PC-9 (cell line): Measurements from ENCODE around the gene C21orf58. TPM values are rescaled to one million over a fixed set of nuclear protein-coding genes. Genes with fewer than 3 reads are reported as not detected.

Experiments used
- BruUV-seq: library from RNA; stranded (reverse); fragments of 400-500 nt; replicated peaks from 2 replicates; lab custom pipeline; 2021; lab: Mats Ljungman, UMichigan
- CTCF ChIA-PET: fragments of 300-600 bp; sonication (Branson Sonifier 250); formaldehyde crosslinking; loops from one replicate; lab custom pipeline; 2022; ENCODE audit warnings: antibody characterized with exemption; lab: Charles Lee
- POLR2A ChIA-PET: fragments of 300-600 bp; sonication (Branson Sonifier 250); formaldehyde crosslinking; loops from one replicate; lab custom pipeline; 2022; ENCODE audit warnings: antibody characterized with exemption; ENCODE audit not compliant: unreplicated experiment; lab: Charles Lee
- DNase-seq, 2 experiments: peaks; one replicate each; pipeline versions ENCODE4 v3.0.0 to v3.0.0-alpha.2; 2015 to 2022; ENCODE audit warnings: mixed read lengths in 1 of 2
- H2AFZ ChIP-seq: fragments of 200-600 bp; sonication (generic); 2 replicates; pipeline ENCODE4 v1.8.1; 2017; ENCODE audit warnings: antibody characterized with exemption
- H3F3A ChIP-seq: fragments of 200-600 bp; sonication (generic); 2 replicates; pipeline ENCODE4 v1.8.1; 2017; ENCODE audit warnings: antibody characterized with exemption, mild to moderate bottlenecking, low read depth; ENCODE audit not compliant: insufficient read depth
- H3K27ac ChIP-seq: fragments of 200-600 bp; sonication (generic); 2 replicates; pipeline ENCODE4 v1.6.1; 2016; ENCODE audit warnings: mixed run types
- H3K27me3 ChIP-seq: fragments of 200-600 bp; sonication (generic); 2 replicates; pipeline ENCODE4 v1.6.1; 2016; ENCODE audit warnings: low read depth, mixed run types; ENCODE audit not compliant: insufficient read depth
- H3K36me3 ChIP-seq: fragments of 200-600 bp; sonication (generic); 2 replicates; pipeline ENCODE4 v1.6.1; 2016; ENCODE audit warnings: low read depth, mixed run types
- H3K4me1 ChIP-seq: fragments of 200-600 bp; sonication (generic); replicated peaks from 2 replicates; pipeline ENCODE4 v1.6.1; 2016; ENCODE audit warnings: mixed run types; ENCODE audit not compliant: insufficient read depth
- H3K4me2 ChIP-seq: fragments of 200-600 bp; sonication (generic); 2 replicates; pipeline ENCODE4 v1.6.1; 2017; ENCODE audit warnings: mixed run types
- H3K4me3 ChIP-seq: fragments of 200-600 bp; sonication (generic); 2 replicates; pipeline ENCODE4 v1.6.1; 2016; ENCODE audit warnings: mixed run types
- H3K79me2 ChIP-seq: fragments of 200-600 bp; sonication (generic); 2 replicates; pipeline ENCODE4 v1.6.1; 2017; ENCODE audit warnings: low read depth, mixed run types
- H3K9me2 ChIP-seq: fragments of 200-600 bp; sonication (generic); 2 replicates; pipeline ENCODE4 v1.8.1; 2017; ENCODE audit warnings: mild to moderate bottlenecking; ENCODE audit not compliant: insufficient read depth
- H3K9me3 ChIP-seq: fragments of 200-600 bp; sonication (generic); 2 replicates; pipeline ENCODE4 v1.8.1; 2016; ENCODE audit warnings: low read depth; ENCODE audit not compliant: insufficient read depth
- H4K20me1 ChIP-seq: fragments of 200-600 bp; sonication (generic); 2 replicates; pipeline ENCODE4 v1.8.1; 2017; ENCODE audit not compliant: insufficient read depth
- CTCF ChIP-seq: fragments of 200-600 bp; sonication (generic); conservative IDR thresholded peaks from 2 replicates; pipeline ENCODE4 v1.6.1; 2017; ENCODE audit warnings: mixed run types, antibody characterized with exemption, mild to moderate bottlenecking, moderate library complexity
- EZH2 ChIP-seq: fragments of 200-600 bp; sonication (generic); IDR thresholded peaks from 2 replicates; pipeline ENCODE4 v1.8.0; 2017; ENCODE audit warnings: antibody characterized with exemption, low read depth
- intact Hi-C: fragments of 100-400 bp; cut with micrococcal nuclease; formaldehyde crosslinking; loops from one replicate; pipeline ENCODE4 v1.10.0; 2022; ENCODE audit not compliant: unreplicated experiment
- total RNA-seq: library from RNA; stranded (reverse); gene quantifications from 2 replicates; pipeline ENCODE4 v1.2.3, GENCODE V29; 2021

The C21orf58 gene
- total RNA-seq, 1 experiment from 2014 or later = 28.9 TPM

GRCh38 chr21:46274797-46275390 lies 48.8 kb downstream of the C21orf58 start:
- Histone ChIP-seq H3K79me2 (no peaks in the 10 kb centered on the region), H3K27me3 (no peaks in the 10 kb centered on the region), H2AFZ (no peak overlapping the region), H3K36me3 (0 out of 2 replicates have a peak, but pooled peaks cover 11% of the 10 kb centered on the region), H3K27ac (no peak overlapping the region), H3K9me2 (no peaks in the 10 kb centered on the region), H3K4me3 (no peak overlapping the region), H3K9me3 (no peaks in the 10 kb centered on the region), H4K20me1 (no peaks in the 10 kb centered on the region; the same call in 1 of the 2 replicates), H3K4me1 (no peaks in the 10 kb centered on the region), H3F3A (peaks cover 7% of the 10 kb centered on the region; the same call in 1 of the 2 replicates), H3K4me2 (no peak overlapping the region)
- no peak for TF ChIP-seq EZH2
- TF ChIP-seq CTCF = no peak
- ChIA-PET CTCF (no interaction called here), POLR2A (no interaction called here)
- no peak for DNase-seq
- BruUV-seq = no TSS peak
- intact Hi-C loops = no loop called here

GRCh38 chr21:46273341-46273740 lies 50.3 kb downstream of the C21orf58 start:
- TF ChIP-seq EZH2 (no peak), CTCF (no peak)
- no TSS peak for BruUV-seq
- DNase-seq = no peak
- H3K79me2 ChIP-seq = no peaks in the 10 kb centered on the region
- POLR2A ChIA-PET = no interaction called here
- intact Hi-C loops = no loop called here
- no peaks in the 10 kb centered on the region for H3K9me2 ChIP-seq
- no peak overlapping the region for H2AFZ ChIP-seq
- no peaks in the 10 kb centered on the region; the same call in 1 of the 2 replicates for H4K20me1 ChIP-seq
- H3K4me3 ChIP-seq = no peak overlapping the region
- no peaks in the 10 kb centered on the region for H3K27me3 ChIP-seq
- CTCF ChIA-PET = no interaction called here
- no peaks in the 10 kb centered on the region for H3K4me1 ChIP-seq
- 0 out of 2 replicates have a peak, but pooled peaks cover 8% of the 10 kb centered on the region for H3K36me3 ChIP-seq
- peaks cover 11% of the 10 kb centered on the region; the same call in 1 of the 2 replicates for H3F3A ChIP-seq
- H3K9me3 ChIP-seq = no peaks in the 10 kb centered on the region
- no peak overlapping the region for H3K27ac ChIP-seq
- no peak overlapping the region for H3K4me2 ChIP-seq

- H4K20me1 ChIP-seq = no peaks in the 10 kb centered on the region; the same call in 1 of the 2 replicates
- no peaks in the 10 kb centered on the region for H3K27me3 ChIP-seq
- ChIA-PET CTCF (no interaction called here), POLR2A (no interaction called here)
- BruUV-seq = no TSS peak
- no peak overlapping the region for H2AFZ ChIP-seq
- H3K79me2 ChIP-seq = no peaks in the 10 kb centered on the region
- H3K36me3 ChIP-seq = 0 out of 2 replicates have a peak, but pooled peaks cover 8% of the 10 kb centered on the region
- H3F3A ChIP-seq = peaks cover 11% of the 10 kb centered on the region; the same call in 1 of the 2 replicates
- H3K9me2 ChIP-seq = no peaks in the 10 kb centered on the region
- H3K9me3 ChIP-seq = no peaks in the 10 kb centered on the region
- no peak overlapping the region for H3K27ac ChIP-seq
- peak in 1 of 2 experiments; percentile 58 for DNase-seq
- H3K4me2 ChIP-seq = no peak overlapping the region
- TF ChIP-seq EZH2 = no peak
- TF ChIP-seq CTCF = no peak
- intact Hi-C loops = no loop called here
- no peaks in the 10 kb centered on the region for H3K4me1 ChIP-seq
- no peak overlapping the region for H3K4me3 ChIP-seq
These were observed 54.2 kb downstream of the C21orf58 start for GRCh38 chr21:46269466-46269865.
